Endothelial cell (in vitro differentiated cells): ENCODE data around the gene ZBTB20. TPM values are rescaled to one million over a fixed set of nuclear protein-coding genes. Genes with fewer than 3 reads are reported as not detected.

Source experiments
- DNase-seq: peaks from one replicate; pipeline ENCODE4 v3.0.0; 2021; ENCODE audit warnings: low spot score
- H3K27ac Mint-ChIP-seq: one replicate; pipeline ENCODE4 v1.8.0; 2021; ENCODE audit warnings: mixed read lengths, inconsistent platforms; ENCODE audit not compliant: unreplicated experiment
- H3K27me3 Mint-ChIP-seq: one replicate; pipeline ENCODE4 v1.8.0; 2021; ENCODE audit warnings: mild to moderate bottlenecking, moderate library complexity, mixed read lengths, inconsistent platforms; ENCODE audit not compliant: unreplicated experiment
- H3K36me3 Mint-ChIP-seq: one replicate; pipeline ENCODE4 v1.8.0; 2021; ENCODE audit warnings: mild to moderate bottlenecking, low read depth, mixed read lengths, inconsistent platforms; ENCODE audit not compliant: unreplicated experiment
- H3K4me1 Mint-ChIP-seq: one replicate; pipeline ENCODE4 v1.8.0; 2021; ENCODE audit warnings: mild to moderate bottlenecking, mixed read lengths, inconsistent platforms; ENCODE audit not compliant: unreplicated experiment
- H3K4me3 Mint-ChIP-seq: one replicate; pipeline ENCODE4 v1.8.0; 2021; ENCODE audit warnings: mild to moderate bottlenecking, mixed read lengths, inconsistent platforms; ENCODE audit not compliant: unreplicated experiment
- H3K9me3 Mint-ChIP-seq: one replicate; pipeline ENCODE4 v1.8.0; 2021; ENCODE audit warnings: mixed read lengths, inconsistent platforms; ENCODE audit not compliant: unreplicated experiment
- total RNA-seq: library from RNA; stranded (reverse); fragmentation: NEBNext Ultra II Directional; extraction: Animal tissue kit (Norgen Biotek cat#: 25700); gene quantifications from one replicate; pipeline ENCODE4 v1.2.1, GENCODE V29; 2021; ENCODE audit not compliant: unreplicated experiment
- TF ChIP-seq, protein P1 (sequence below): fragments of 200-600 bp; sonication (generic); IDR thresholded peaks from one replicate; pipeline ENCODE4 v1.5.0; 2021; ENCODE audit warnings: antibody characterized with exemption; ENCODE audit not compliant: unreplicated experiment

Gene ZBTB20
- total RNA-seq, 1 donor from 2014 or later: 4.2 TPM

DNA sequence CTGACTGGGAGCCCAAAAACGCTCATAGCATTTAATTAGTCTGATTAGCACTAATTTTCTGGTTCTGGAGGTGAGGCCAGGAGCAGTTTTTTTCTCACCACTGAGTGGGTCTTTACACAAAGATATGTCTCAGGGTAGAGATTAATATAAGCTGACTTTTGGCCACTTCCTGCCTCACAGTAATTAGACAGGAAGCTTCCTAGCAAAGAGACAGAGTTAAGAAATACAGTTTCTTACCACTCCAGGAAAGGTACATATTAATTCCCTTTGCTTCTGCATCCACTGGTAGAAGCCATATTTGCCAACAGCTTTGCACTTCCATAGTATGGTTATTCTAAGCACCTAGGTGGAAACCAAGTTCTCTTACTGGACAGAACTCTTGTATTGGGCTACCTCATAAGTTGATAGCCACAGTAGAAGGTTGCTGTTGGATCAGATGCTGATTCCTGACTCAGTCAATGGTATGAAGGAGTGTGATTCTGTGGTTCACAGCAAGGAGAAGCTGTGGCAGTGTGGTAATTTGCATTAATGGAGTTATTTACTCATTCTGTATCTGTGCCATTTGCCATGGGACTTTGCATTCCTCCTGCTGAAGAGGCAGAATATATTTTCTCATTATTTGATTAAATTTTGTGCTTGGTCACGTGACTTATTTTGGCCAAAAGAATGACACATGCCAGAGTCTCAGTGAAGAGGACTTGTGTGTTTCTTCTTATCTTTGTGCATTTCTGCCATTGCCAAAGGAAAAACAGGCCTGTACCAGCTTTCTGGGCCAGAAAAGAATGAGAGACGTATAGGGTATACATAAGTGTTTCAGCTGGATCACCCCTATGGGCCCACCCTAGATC, 17.5 kb upstream of the ZBTB20 start:
- H3K9me3 Mint-ChIP-seq: no peaks in the 10 kb centered on the region
- H3K4me1 Mint-ChIP-seq: no peaks in the 10 kb centered on the region
- H3K27me3 Mint-ChIP-seq: no peaks in the 10 kb centered on the region
- TF ChIP-seq, protein P1, sequence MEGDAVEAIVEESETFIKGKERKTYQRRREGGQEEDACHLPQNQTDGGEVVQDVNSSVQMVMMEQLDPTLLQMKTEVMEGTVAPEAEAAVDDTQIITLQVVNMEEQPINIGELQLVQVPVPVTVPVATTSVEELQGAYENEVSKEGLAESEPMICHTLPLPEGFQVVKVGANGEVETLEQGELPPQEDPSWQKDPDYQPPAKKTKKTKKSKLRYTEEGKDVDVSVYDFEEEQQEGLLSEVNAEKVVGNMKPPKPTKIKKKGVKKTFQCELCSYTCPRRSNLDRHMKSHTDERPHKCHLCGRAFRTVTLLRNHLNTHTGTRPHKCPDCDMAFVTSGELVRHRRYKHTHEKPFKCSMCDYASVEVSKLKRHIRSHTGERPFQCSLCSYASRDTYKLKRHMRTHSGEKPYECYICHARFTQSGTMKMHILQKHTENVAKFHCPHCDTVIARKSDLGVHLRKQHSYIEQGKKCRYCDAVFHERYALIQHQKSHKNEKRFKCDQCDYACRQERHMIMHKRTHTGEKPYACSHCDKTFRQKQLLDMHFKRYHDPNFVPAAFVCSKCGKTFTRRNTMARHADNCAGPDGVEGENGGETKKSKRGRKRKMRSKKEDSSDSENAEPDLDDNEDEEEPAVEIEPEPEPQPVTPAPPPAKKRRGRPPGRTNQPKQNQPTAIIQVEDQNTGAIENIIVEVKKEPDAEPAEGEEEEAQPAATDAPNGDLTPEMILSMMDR: no peak
- DNase-seq: no peak
- H3K27ac Mint-ChIP-seq: no peak overlapping the region
- H3K4me3 Mint-ChIP-seq: no peak overlapping the region
- no peaks in the 10 kb centered on the region for H3K36me3 Mint-ChIP-seq

DNA sequence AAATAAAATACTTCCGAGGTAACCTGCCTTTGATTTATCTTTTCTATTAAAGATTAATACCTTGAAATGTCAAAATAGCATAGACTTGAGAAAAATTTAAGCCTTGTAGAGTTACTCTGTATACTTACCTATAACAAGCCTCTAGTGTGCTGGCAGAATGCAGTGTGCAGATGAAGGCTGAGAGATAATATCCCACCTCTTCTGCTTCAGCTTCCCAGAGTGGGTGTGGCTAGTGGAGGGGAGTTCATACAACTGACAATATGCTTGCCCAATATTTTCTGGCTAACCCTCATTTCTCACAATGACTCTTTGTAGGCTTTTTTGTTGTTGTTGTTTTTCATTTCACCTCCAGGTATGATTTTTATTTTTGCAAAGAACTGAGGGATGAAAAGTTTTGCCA, 15.7 kb upstream of the ZBTB20 start:
- H3K27ac Mint-ChIP-seq: no peak overlapping the region
- no peaks in the 10 kb centered on the region for H3K27me3 Mint-ChIP-seq
- TF ChIP-seq, protein P1: no peak
- H3K4me1 Mint-ChIP-seq: no peaks in the 10 kb centered on the region
- H3K4me3 Mint-ChIP-seq: no peak overlapping the region
- H3K36me3 Mint-ChIP-seq: no peaks in the 10 kb centered on the region
- peaks cover 5% of the 10 kb centered on the region for H3K9me3 Mint-ChIP-seq
- no peak for DNase-seq

DNA sequence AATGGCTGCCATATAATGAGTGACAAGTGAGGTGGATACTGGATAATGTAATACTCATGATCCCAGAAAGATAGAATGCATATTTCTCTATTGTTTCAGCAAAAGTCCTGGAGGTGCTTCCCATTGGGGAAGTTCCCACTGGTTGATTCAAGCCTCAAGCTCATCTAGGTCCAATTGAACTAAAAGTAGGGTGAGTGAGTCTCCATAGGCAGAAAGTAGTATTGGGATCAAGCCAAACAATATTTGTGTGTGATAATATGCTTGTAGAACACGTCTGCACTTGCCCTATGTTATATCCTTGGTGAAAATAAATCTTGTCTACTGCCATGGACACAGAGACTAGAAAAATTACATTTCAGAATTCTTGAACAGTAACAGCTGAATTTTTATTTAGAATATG, 14.8 kb upstream of the ZBTB20 start:
- H3K4me1 Mint-ChIP-seq: no peaks in the 10 kb centered on the region

DNA sequence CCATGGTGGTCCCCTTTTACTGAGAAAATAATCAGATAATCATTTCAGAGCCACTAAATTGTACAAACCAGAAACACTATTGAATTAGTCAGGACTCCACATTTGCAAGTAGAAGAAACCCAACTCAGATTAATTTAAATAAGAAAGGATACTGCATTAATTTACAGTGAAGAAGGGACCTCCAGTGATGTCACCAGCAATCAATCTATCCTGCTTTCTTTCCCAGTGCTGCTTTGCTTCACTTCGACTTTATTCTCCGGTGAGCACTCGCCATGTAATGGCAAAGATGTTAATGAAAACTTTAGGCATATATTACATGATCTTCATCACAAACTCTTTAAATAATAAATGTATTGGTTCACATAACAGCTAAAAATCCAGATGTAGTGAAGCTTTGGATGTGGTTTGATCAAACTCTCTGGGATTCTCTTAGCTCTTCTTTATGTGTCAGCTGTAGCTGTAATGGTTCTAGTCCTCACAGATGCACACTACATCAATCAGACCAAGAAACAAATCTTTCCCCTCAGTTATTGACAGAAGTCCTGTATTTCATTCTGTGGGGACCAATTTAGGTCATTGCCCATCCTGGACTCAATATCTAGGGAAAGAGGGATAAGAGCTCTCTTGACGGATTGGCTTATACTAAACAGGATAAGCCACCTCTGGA, 14.2 kb upstream of the ZBTB20 start:
- Mint-ChIP-seq H3K27me3 (no peaks in the 10 kb centered on the region), H3K4me1 (no peaks in the 10 kb centered on the region), H3K9me3 (peaks cover 10% of the 10 kb centered on the region), H3K27ac (no peak overlapping the region), H3K4me3 (no peak overlapping the region), H3K36me3 (no peaks in the 10 kb centered on the region)
- TF ChIP-seq, protein P1: no peak
- no peak for DNase-seq

More for the DNA sequence above, 14.8 kb upstream of the ZBTB20 start:
- DNase-seq: no peak
- no peaks in the 10 kb centered on the region for H3K27me3 Mint-ChIP-seq
- H3K27ac Mint-ChIP-seq: no peak overlapping the region
- no peak overlapping the region for H3K4me3 Mint-ChIP-seq
- H3K9me3 Mint-ChIP-seq: peaks cover 9% of the 10 kb centered on the region
- no peaks in the 10 kb centered on the region for H3K36me3 Mint-ChIP-seq
- TF ChIP-seq, protein P1: no peak

DNA sequence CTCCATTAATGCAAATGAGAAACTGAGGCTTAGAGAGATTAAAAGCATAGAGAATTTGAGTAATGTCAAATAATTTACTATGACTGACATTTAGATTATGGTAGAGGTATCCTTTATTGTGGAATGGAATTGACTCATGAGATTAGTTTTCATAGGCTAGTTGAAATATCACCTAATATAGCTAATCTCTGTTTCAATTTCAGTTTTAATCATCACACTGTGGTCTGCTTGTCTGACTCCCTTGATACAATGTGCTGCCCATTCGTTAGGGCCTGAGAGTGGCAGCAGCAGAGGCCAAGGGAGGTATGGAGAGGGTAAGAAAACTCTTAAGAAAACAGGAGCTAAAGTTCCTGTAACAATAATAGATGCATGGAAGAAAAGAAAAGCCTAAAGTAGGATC, 13.2 kb upstream of the ZBTB20 start:
- Mint-ChIP-seq H3K4me1 (no peaks in the 10 kb centered on the region), H3K27ac (no peak overlapping the region), H3K4me3 (no peak overlapping the region), H3K9me3 (peaks cover 10% of the 10 kb centered on the region), H3K27me3 (no peaks in the 10 kb centered on the region), H3K36me3 (no peaks in the 10 kb centered on the region)
- no peak for DNase-seq
- TF ChIP-seq, protein P1: no peak
